Measurements from ENCODE around the gene SLC49A3.

SLC49A3 gene

DNA sequence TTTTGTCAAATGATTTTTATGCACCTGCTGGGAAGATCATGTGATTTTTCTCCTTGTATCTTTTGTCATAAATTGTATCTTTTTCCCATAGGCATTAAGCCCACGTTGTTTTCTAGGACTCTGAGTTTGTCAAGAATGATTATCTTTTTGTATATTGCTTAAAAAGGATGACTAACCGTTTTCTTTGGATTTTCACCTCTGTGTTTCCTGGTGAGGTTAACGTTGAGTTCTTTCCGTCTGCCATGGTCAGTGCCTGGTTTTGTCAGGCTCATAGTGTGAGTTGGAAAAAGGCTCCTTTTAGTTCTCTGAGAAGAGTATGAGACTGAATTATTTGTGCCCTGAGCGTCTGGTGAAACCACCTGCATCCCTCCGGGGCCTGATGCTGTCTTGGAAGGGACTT is 38.6 kb upstream of the SLC49A3 start:
- Histone ChIP-seq H3K36me3 (replicated peaks) (peaks cover 11% of the 10 kb centered on the region), H3K4me1 (no peaks in the 10 kb centered on the region; the same call in 1 of the 2 replicates), H3K9me3 (no peaks in the 10 kb centered on the region), H3K27me3 (ENCODE audit: low read depth) (no peaks in the 10 kb centered on the region), H3K4me3 (no peak overlapping the region)
- no peak for DNase-seq (ENCODE audit: low spot score in 2 of 2)
- in situ Hi-C loops (cut with MboI; ENCODE audit: low sequenced_read_pairs): no loop called here

DNA sequence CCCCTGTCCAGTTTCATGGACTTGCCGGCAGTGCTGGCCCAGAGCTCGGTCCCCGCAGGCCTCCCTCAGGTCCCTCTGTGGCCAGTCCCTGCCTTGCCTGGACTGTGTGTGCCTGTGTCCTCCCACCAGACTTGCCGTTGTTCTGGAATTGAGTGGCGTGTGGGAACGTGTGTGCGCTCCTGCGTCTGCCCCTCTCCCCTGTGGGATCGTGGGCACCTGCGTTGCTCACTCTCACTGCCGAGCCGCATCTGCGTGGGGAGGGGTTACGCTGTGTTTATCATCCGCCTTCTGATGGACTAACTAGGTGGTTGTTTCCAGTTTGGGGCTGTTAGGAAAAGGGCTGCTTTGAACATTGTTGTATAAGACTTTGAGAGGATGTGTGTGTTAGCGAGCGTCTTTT is 37.9 kb upstream of the SLC49A3 start:
- no peaks in the 10 kb centered on the region for H3K9me3 ChIP-seq
- peaks cover 13% of the 10 kb centered on the region for H3K36me3 ChIP-seq (replicated peaks)
- no peak overlapping the region for H3K4me3 ChIP-seq
- DNase-seq (ENCODE audit: low spot score in 2 of 2): no peak
- H3K4me1 ChIP-seq: no peaks in the 10 kb centered on the region; the same call in 1 of the 2 replicates
- no peaks in the 10 kb centered on the region for H3K27me3 ChIP-seq (ENCODE audit: low read depth)
- in situ Hi-C loops (cut with MboI; ENCODE audit: low sequenced_read_pairs): no loop called here

DNA sequence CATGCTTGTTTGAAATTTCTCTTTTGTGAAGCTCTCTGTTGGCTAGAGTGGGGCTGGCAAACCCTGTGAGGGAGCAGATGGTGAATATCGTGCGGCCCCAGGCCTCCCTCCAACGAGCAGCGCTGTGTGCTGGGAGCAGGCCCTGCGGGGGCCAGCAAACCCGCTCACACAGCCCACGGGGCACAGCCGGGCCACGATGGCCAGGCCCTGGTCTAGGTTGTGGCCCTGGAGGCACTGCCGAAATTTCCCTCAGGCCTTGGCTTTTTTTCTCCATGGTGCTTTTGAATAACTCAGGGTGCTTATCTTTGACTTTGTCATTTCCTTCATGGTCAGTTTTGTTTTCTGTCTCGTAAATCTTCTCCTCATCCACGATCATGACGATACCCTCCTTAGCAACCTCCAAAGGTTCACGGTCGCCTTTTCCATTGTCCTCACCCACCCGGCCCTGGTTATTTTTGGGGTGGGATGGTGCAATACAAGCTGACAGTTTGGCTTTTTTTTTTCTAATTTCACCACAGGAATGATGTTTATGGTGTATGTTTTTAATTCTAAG is 37.4 kb upstream of the SLC49A3 start:
- no peaks in the 10 kb centered on the region; the same call in 1 of the 2 replicates for H3K4me1 ChIP-seq
- H3K9me3 ChIP-seq: no peaks in the 10 kb centered on the region
- no peaks in the 10 kb centered on the region for H3K27me3 ChIP-seq (ENCODE audit: low read depth)
- in situ Hi-C loops (cut with MboI; ENCODE audit: low sequenced_read_pairs): no loop called here
- DNase-seq (ENCODE audit: low spot score in 2 of 2): no peak
- H3K4me3 ChIP-seq: no peak overlapping the region
- H3K36me3 ChIP-seq (replicated peaks): peaks cover 14% of the 10 kb centered on the region

DNA sequence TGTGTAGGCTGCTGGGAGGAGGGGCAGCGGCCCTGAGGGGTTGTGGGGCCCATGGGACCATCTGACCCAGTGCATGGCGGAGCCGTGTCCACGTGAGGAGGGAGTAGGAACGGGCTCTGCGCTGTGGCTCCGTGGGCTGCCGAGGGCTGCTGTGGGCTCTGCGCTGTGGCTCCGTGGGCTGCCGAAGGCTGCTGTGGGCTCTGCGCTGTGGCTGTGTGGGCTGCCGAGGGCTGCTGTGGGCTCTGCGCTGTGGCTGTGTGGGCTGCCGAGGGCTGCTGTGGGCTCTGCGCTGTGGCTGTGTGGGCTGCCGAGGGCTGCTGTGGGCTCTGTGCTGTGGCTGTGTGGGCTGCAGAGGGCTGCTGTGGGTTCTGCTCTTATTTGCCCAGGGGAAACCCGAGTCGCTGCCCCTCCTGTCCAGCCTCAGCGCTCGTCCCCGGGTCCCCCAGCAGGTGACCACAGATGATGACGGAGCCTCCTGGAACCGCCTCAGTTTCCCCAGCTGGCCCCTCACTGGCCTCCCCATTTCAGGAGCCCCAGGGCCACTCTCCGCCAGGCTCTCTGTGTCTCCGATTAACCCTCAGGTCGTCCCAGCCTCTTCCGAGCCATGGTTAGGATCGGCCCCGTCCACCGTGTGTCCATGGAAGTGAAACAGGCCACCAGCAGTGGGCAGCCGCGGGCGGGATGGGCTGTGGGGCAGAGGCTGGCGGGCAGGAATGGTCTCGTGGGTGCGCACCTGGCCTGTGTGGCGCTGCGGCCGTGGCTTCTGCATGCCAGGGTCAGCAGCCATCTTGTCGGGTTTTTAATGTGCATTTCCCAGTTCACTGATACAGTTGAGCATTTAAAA is 36.7 kb upstream of the SLC49A3 start:
- Histone ChIP-seq H3K9me3 (no peaks in the 10 kb centered on the region), H3K27me3 (ENCODE audit: low read depth) (no peaks in the 10 kb centered on the region), H3K36me3 (replicated peaks) (peaks cover 8% of the 10 kb centered on the region), H3K4me1 (no peaks in the 10 kb centered on the region; the same call in 1 of the 2 replicates), H3K4me3 (no peak overlapping the region)
- DNase-seq (ENCODE audit: low spot score in 2 of 2): no peak
- in situ Hi-C loops (cut with MboI; ENCODE audit: low sequenced_read_pairs): no loop called here

DNA sequence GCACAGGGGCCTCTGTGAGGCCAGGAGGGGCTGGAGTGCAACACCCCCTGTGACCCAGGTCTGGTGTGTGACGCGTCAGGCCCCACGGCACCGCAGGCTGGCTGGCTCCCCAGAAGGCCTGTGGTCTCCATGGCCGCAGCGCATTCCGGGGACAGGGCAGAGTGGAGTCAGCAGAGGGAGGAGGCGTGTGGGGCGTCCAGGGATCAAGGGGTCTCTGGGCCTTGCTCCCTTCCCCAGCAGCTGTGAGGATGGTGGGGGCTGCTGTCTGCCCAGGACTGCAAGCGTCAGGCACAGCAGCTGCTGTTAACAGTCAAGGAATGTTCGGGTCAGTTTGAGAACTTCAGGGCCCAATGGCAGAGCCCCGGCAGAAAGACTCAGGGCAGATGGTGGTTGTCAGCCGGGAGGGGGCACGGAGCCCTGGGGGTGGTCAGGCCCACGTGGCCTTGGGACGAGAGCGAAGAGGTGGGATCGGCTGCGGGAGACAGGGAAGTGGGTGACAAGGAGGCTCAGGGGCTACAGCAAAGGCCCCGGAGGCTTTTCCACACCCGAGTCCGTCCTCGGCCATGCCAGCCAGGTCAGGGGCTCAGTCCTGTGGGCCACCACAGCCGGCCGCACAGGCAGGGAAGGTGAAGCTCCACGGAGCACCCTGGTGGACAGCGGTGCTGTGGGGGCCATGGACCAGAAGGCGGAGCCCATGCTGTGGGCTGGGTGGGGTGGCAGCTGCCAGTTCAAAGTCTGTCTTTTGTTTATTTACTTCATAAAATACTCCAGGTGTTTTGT is 35.0 kb upstream of the SLC49A3 start:
- peaks cover 5% of the 10 kb centered on the region for H3K36me3 ChIP-seq (replicated peaks)
- H3K27me3 ChIP-seq (ENCODE audit: low read depth): no peaks in the 10 kb centered on the region
- no peak overlapping the region for H3K4me3 ChIP-seq
- H3K9me3 ChIP-seq: no peaks in the 10 kb centered on the region
- DNase-seq (ENCODE audit: low spot score in 2 of 2): no peak
- in situ Hi-C loops (cut with MboI; ENCODE audit: low sequenced_read_pairs): no loop called here
- no peaks in the 10 kb centered on the region; the same call in 1 of the 2 replicates for H3K4me1 ChIP-seq

DNA sequence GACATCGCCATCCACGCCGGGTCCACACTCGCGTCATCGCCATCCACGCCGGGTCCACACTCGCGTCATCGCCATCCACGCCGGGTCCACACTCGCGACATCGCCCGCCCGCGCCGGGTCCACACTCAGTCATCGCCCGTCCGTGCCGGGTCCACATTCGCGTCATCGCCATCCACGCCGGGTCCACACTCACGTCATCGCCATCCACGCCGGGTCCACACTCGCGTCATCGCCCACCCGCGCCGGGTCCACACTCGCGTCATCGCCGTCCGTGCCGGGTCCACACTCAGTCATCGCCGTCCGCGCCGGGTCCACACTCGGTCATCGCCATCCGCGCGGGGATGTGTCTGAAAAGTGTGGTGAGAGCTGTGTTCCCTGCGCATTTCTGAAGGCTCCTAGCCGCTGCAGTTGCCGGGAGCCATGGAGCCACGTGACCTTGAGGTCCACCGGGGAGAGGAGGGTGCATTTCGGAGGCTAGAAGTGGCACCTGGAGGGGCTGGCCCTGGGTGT is 34.0 kb upstream of the SLC49A3 start:
- H3K4me1 ChIP-seq: no peaks in the 10 kb centered on the region; the same call in 1 of the 2 replicates
- in situ Hi-C loops (cut with MboI; ENCODE audit: low sequenced_read_pairs): no loop called here

DNA sequence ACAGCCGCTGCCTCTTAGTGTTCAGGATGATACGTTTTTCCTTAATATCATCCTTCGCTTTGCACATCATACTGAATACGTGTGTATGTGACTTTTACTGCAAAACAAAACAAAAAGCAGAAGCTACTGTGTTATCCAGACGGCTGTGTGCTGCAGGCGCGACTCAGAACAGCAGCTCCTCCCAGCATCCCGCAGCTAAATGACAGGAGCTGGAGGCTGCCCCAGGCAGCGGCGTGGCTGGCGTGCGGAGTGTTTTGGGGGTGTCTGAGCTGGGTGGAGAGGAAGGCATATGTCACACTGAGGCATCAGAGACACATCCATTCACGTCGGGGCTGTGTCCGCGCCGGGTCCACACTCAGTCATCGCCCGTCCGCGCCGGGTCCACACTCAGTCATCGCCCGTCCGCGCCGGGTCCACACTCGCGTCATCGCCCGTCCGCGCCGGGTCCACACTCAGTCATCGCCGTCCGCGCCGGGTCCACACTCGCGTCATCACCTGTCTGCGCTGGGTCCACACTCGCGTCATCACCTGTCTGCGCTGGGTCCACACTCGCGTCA is 33.3 kb upstream of the SLC49A3 start:
- in situ Hi-C loops (cut with MboI; ENCODE audit: low sequenced_read_pairs): no loop called here
- Histone ChIP-seq H3K9me3 (no peaks in the 10 kb centered on the region), H3K4me1 (no peaks in the 10 kb centered on the region; the same call in 1 of the 2 replicates), H3K27me3 (ENCODE audit: low read depth) (no peaks in the 10 kb centered on the region), H3K36me3 (replicated peaks) (peaks cover 5% of the 10 kb centered on the region), H3K4me3 (no peak overlapping the region)
- DNase-seq (ENCODE audit: low spot score in 2 of 2): no peak

More for the DNA sequence above, 34.0 kb upstream of the SLC49A3 start:
- Histone ChIP-seq H3K4me3 (no peak overlapping the region), H3K36me3 (replicated peaks) (peaks cover 5% of the 10 kb centered on the region), H3K9me3 (no peaks in the 10 kb centered on the region), H3K27me3 (ENCODE audit: low read depth) (no peaks in the 10 kb centered on the region)
- DNase-seq (ENCODE audit: low spot score in 2 of 2): no peak

DNA sequence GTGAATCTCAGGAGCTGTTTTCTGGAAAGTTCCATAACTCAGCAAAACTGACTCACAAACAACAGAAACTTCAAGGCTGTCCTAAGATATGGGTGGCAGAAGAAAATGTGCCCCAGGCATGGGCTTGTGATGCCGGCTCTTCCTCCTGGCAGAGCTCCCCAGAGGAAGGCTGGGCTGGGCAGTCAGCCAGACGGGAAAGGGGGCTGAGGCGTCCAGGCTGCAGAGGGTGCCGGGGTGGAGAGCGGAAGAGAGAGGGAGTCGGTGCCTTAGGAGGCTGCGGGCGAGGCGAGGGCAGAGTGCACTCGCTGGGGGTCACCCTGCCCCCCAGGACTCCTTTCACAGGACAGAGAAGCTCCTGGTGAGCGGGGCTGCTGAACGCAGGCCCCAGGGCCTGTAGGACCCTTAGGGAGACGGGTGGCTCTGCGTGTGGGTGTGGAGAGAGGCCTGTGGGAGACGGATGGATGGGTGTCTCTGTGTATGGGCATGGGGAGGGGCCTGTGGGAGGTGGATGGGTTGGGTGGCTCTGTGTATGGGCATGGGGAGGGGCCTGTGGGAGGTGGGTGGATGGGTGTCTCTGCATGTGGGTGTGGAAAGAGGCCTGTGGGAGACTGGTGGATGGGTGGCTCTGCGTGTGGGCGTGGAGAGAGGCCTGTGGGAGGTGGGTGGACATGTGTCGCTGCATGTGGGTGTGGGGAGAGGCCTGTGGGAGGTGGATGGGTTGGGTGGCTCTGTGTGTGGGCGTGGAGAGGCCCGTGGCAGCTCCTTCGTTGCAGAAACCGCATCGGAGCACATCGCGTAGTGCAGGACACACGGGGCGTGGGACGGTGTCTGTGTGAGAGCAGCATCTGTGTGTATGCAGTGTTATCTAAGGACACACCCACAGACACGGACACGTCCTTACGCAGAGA is 32.6 kb upstream of the SLC49A3 start:
- H3K9me3 ChIP-seq: no peaks in the 10 kb centered on the region
- H3K36me3 ChIP-seq (replicated peaks): peaks cover 5% of the 10 kb centered on the region
- DNase-seq (ENCODE audit: low spot score in 2 of 2): no peak
- H3K27me3 ChIP-seq (ENCODE audit: low read depth): no peaks in the 10 kb centered on the region
- in situ Hi-C loops (cut with MboI; ENCODE audit: low sequenced_read_pairs): no loop called here
- H3K4me3 ChIP-seq: no peak overlapping the region
- no peaks in the 10 kb centered on the region; the same call in 1 of the 2 replicates for H3K4me1 ChIP-seq

DNA sequence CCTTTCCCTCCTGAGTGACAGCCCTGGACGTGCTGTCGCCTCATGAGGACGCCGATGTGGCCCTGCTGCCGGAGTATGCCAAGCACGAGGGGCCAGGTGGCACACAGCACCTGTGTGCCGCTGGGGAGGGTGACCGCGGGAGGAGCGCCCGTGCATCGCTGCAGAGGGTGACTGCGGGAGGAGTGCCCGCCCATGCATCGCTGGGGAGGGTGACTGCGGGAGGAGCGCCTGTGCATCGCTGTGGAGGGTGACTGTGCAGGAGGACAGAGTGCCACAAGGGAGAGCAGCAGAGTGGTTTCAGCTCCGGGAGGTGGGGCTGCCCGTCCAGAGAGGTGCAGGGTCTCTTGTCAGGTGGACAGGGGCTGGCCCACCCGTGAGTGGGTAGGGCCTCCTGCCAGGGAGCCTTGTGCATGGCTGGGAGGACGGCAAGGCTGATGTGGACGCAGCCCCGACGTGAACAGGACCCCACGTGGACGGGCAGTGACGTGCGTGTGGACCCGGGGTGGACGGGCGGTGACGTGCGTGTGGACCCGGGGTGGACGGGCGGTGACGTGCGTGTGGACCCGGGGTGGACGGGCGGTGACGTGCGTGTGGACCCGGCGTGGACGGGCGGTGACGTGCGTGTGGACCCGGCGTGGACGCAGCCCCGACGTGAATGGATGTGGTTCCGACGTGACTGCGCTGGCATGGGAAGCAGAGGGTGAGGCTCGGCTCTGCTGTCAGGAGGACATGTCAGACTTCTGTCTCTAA is 31.3 kb upstream of the SLC49A3 start:
- in situ Hi-C loops (cut with MboI; ENCODE audit: low sequenced_read_pairs): no loop called here
- DNase-seq (ENCODE audit: low spot score in 2 of 2): no peak
- Histone ChIP-seq H3K4me3 (no peak overlapping the region), H3K36me3 (replicated peaks) (peaks cover 5% of the 10 kb centered on the region), H3K9me3 (no peaks in the 10 kb centered on the region), H3K27me3 (ENCODE audit: low read depth) (no peaks in the 10 kb centered on the region), H3K4me1 (no peaks in the 10 kb centered on the region)

DNA sequence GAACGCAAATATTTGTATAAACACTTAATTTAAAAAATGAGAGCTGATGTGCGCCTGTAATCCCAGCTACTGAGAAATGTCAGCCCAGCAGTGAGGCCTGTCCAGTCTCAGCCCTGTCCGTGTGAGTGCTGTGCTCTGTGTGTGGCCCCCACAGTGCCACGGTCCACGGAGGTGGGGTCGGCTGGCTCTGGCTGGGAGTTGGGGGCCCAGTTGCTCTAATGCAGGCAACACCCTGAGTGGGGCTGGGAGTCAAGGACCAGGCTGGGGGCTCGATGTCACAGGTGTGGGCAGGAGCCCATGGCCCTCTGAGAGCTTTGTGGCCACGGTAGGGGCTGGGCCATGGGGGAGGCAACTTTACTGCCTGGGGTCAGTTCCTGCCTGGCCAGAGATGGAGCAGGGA is 29.5 kb upstream of the SLC49A3 start:
- H3K9me3 ChIP-seq: no peaks in the 10 kb centered on the region
- no peaks in the 10 kb centered on the region for H3K4me1 ChIP-seq
- H3K36me3 ChIP-seq (replicated peaks): peaks cover 10% of the 10 kb centered on the region
- no peaks in the 10 kb centered on the region for H3K27me3 ChIP-seq (ENCODE audit: low read depth)
- in situ Hi-C loops (cut with MboI; ENCODE audit: low sequenced_read_pairs): no loop called here
- DNase-seq (ENCODE audit: low spot score in 2 of 2): no peak
- H3K4me3 ChIP-seq: no peak overlapping the region

DNA sequence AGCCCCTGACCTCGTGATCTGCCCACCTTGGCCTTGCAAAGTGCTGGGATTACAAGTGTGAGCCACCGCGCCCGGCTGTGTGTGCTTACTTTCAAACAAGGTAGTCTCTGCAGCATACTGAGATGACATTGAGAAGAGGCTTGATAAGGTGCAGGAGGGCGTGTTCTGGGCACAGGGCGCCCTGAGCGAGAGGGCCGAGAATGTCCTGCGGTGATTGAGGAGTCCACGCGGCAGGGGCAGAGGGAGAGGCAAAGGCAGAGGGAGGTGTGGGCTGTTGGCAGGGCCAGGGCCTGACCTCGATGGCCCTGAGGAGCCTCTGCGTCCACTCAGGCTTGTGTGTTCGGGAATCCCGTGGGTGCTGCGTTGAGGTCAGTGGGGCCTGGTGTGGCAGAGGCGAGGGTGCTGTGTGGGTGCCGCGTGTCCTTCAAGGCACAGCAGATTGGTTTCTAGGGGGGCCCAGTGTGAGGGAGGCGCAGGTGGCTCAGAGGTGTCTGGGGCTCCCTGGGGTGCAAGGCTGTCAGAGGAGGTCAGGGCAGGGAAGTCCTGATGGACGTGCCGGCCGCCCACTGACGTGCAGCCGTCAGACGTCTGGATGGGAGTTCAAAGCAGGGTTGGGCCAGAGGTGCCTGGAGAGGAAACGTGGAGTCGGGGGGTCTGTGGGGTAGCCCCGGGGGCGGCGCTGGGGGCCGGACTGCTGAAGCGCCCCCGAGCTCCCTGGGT is 28.8 kb upstream of the SLC49A3 start:
- Histone ChIP-seq H3K27me3 (ENCODE audit: low read depth) (no peaks in the 10 kb centered on the region), H3K9me3 (no peaks in the 10 kb centered on the region), H3K4me1 (no peaks in the 10 kb centered on the region), H3K36me3 (replicated peaks) (peaks cover 10% of the 10 kb centered on the region), H3K4me3 (no peak overlapping the region)
- in situ Hi-C loops (cut with MboI; ENCODE audit: low sequenced_read_pairs): no loop called here
- DNase-seq (ENCODE audit: low spot score in 2 of 2): no peak

DNA sequence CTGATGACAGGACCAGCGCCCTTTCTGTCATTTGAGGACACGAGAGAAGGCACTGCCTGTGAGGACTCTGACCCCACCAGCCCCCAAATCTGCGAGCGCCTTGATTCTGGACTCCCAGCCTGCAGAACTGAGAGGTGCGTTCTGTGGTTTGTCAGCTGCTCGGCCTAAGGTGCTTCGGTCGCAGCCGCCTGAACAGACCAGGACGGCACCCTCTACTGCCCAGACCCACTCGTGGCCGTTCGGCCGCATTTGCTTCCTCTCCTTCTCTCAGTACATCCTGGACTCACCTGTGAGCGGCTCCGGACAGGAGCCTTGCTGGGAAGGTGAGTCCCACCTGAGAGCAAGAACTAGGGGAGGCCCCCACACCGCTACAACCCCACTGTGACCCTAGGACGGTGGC is 25.1 kb upstream of the SLC49A3 start:
- Histone ChIP-seq H3K36me3 (replicated peaks) (peaks cover 14% of the 10 kb centered on the region; the same call in 1 of the 2 replicates), H3K9me3 (no peaks in the 10 kb centered on the region), H3K4me3 (no peak overlapping the region), H3K27me3 (ENCODE audit: low read depth) (no peaks in the 10 kb centered on the region), H3K4me1 (peaks cover 7% of the 10 kb centered on the region)
- no peak for DNase-seq (ENCODE audit: low spot score in 2 of 2)
- in situ Hi-C loops (cut with MboI; ENCODE audit: low sequenced_read_pairs): no loop called here
